COR-L47 (cell line): ENCODE measurements around the gene TSPEAR.

Experiments used
- DNase-seq: peaks from one replicate; lab custom pipeline; 2025; lab: John Stamatoyannopoulos, UW

Gene TSPEAR

GRCh38 chr21:44720170-44720569, 8.8 kb upstream of the TSPEAR start:
- DNase-seq: no peak

GRCh38 chr21:44718571-44718970, 7.2 kb upstream of the TSPEAR start:
- DNase-seq: no peak

GRCh38 chr21:44718093-44718492, 6.7 kb upstream of the TSPEAR start:
- DNase-seq: no peak

GRCh38 chr21:44716984-44717383, 5.6 kb upstream of the TSPEAR start:
- no peak for DNase-seq

GRCh38 chr21:44714905-44715304, 3.5 kb upstream of the TSPEAR start:
- DNase-seq: no peak

- no peak for DNase-seq
These were observed 2.5 kb upstream of the TSPEAR start for GRCh38 chr21:44713846-44714245.

GRCh38 chr21:44713130-44713529, 1.8 kb upstream of the TSPEAR start:
- no peak for DNase-seq

- DNase-seq: no peak
These were observed 1.0 kb upstream of the TSPEAR start for GRCh38 chr21:44712203-44713028.

- peak; percentile 95 for DNase-seq
These were observed 531 bp downstream of the TSPEAR start for GRCh38 chr21:44710756-44711326.

GRCh38 chr21:44710294-44710665, 1.1 kb downstream of the TSPEAR start:
- DNase-seq: no peak

- peak; percentile 94 for DNase-seq
These were observed 1.7 kb downstream of the TSPEAR start for GRCh38 chr21:44709426-44710293.

- DNase-seq: no peak
These were observed 2.4 kb downstream of the TSPEAR start for GRCh38 chr21:44708866-44709425.

- DNase-seq: no peak
These were observed 3.0 kb downstream of the TSPEAR start for GRCh38 chr21:44708213-44708865.

GRCh38 chr21:44706706-44707581, 4.4 kb downstream of the TSPEAR start:
- DNase-seq: no peak

- DNase-seq: no peak
These were observed 5.2 kb downstream of the TSPEAR start for GRCh38 chr21:44706026-44706705.

GRCh38 chr21:44704636-44705001, 6.8 kb downstream of the TSPEAR start:
- DNase-seq: no peak

- DNase-seq: no peak
These were observed 7.4 kb downstream of the TSPEAR start for GRCh38 chr21:44703731-44704635.

- DNase-seq: peak; percentile 94
These were observed 8.2 kb downstream of the TSPEAR start for GRCh38 chr21:44702973-44703730.
